Measurements from ENCODE around the gene TCOF1. TPM values are rescaled to one million over a fixed set of nuclear protein-coding genes. Genes with fewer than 3 reads are reported as not detected.

Gene TCOF1
- total RNA-seq, 2 experiments from 2014 or later = 113 to 145 TPM

GRCh38 chr5:150401076-150401375 lies 43.5 kb downstream of the TCOF1 start:
- H3K9me3 Mint-ChIP-seq (ENCODE audit: low read depth) = no peaks in the 10 kb centered on the region
- POLR2A ChIA-PET = no interaction called here
- ATAC-seq (no peak), DNase-seq (no peak)
- H3K36me3 Mint-ChIP-seq (ENCODE audit: low read depth) = peaks cover 39% of the 10 kb centered on the region
- CTCF ChIA-PET = interaction anchor here (1.0 to 2.3 kb wide), 2 partner anchors 35 to 37 kb away, joined by 3 to 7 read pairs; no protein-coding TSS in a partner anchor
- H3K27me3 Mint-ChIP-seq = no peaks in the 10 kb centered on the region
- no peak overlapping the region for H3K4me3 Mint-ChIP-seq
- H3K4me1 Mint-ChIP-seq = no peaks in the 10 kb centered on the region
- no peak overlapping the region for H3K27ac Mint-ChIP-seq
- intact Hi-C loops (cut with DNase I, micrococcal nuclease) = no loop called here

- Mint-ChIP-seq H3K4me1 (no peaks in the 10 kb centered on the region), H3K36me3 (ENCODE audit: low read depth) (peaks cover 41% of the 10 kb centered on the region), H3K4me3 (no peak overlapping the region), H3K27ac (no peak overlapping the region), H3K9me3 (ENCODE audit: low read depth) (no peaks in the 10 kb centered on the region), H3K27me3 (no peaks in the 10 kb centered on the region)
- DNase-seq (no peak), ATAC-seq (no peak)
- intact Hi-C loops (cut with DNase I, micrococcal nuclease) = no loop called here
- POLR2A ChIA-PET = no interaction called here
- CTCF ChIA-PET = interaction anchor here (1.0 to 2.3 kb wide), 2 partner anchors 34 to 36 kb away, joined by 3 to 7 read pairs; no protein-coding TSS in a partner anchor
Observed at GRCh38 chr5:150401376-150402228, 44.1 kb downstream of the TCOF1 start.

GRCh38 chr5:150402229-150402773 lies 44.8 kb downstream of the TCOF1 start:
- POLR2A ChIA-PET = interaction anchor here (0.6 kb wide), 1 partner anchor 8 kb away, joined by 11 read pairs; no protein-coding TSS in a partner anchor

GRCh38 chr5:150402901-150403342 lies 45.4 kb downstream of the TCOF1 start:
- H3K9me3 Mint-ChIP-seq (ENCODE audit: low read depth) = no peaks in the 10 kb centered on the region
- no peak for DNase-seq
- POLR2A ChIA-PET = interaction anchor here (0.6 kb wide), 1 partner anchor 8 kb away, joined by 11 read pairs; no protein-coding TSS in a partner anchor
- H3K27me3 Mint-ChIP-seq = no peaks in the 10 kb centered on the region
- no peak overlapping the region for H3K27ac Mint-ChIP-seq
- H3K4me1 Mint-ChIP-seq = no peaks in the 10 kb centered on the region
- intact Hi-C loops (cut with DNase I, micrococcal nuclease) = no loop called here
- CTCF ChIA-PET = no interaction called here
- ATAC-seq = no peak
- H3K4me3 Mint-ChIP-seq = no peak overlapping the region
- peaks cover 40% of the 10 kb centered on the region for H3K36me3 Mint-ChIP-seq (ENCODE audit: low read depth)

More at GRCh38 chr5:150402229-150402773, 44.8 kb downstream of the TCOF1 start:
- Mint-ChIP-seq H3K27me3 (no peaks in the 10 kb centered on the region), H3K9me3 (ENCODE audit: low read depth) (no peaks in the 10 kb centered on the region), H3K36me3 (ENCODE audit: low read depth) (peaks cover 40% of the 10 kb centered on the region), H3K4me1 (no peaks in the 10 kb centered on the region), H3K4me3 (no peak overlapping the region), H3K27ac (no peak overlapping the region)
- no peak for ATAC-seq
- intact Hi-C loops (cut with DNase I, micrococcal nuclease) = no loop called here
- CTCF ChIA-PET = interaction anchor here (2.3 kb wide), 1 partner anchor 34 kb away, joined by 7 read pairs; no protein-coding TSS in a partner anchor
- DNase-seq = no peak

GRCh38 chr5:150404121-150404520 lies 46.6 kb downstream of the TCOF1 start:
- CTCF ChIA-PET = interaction anchor here (0.7 kb wide), 1 partner anchor 34 kb away, joined by 3 read pairs; no protein-coding TSS in a partner anchor
- intact Hi-C loops (cut with DNase I, micrococcal nuclease) = no loop called here
- H3K4me1 Mint-ChIP-seq = no peaks in the 10 kb centered on the region
- H3K9me3 Mint-ChIP-seq (ENCODE audit: low read depth) = no peaks in the 10 kb centered on the region
- H3K27me3 Mint-ChIP-seq = no peaks in the 10 kb centered on the region
- no peak for ATAC-seq
- POLR2A ChIA-PET = no interaction called here
- DNase-seq = no peak
- no peak overlapping the region for H3K27ac Mint-ChIP-seq
- H3K4me3 Mint-ChIP-seq = no peak overlapping the region
- peaks cover 37% of the 10 kb centered on the region for H3K36me3 Mint-ChIP-seq (ENCODE audit: low read depth)

- no peaks in the 10 kb centered on the region for H3K9me3 Mint-ChIP-seq (ENCODE audit: low read depth)
- ATAC-seq = no peak
- H3K27ac Mint-ChIP-seq = no peak overlapping the region
- ChIA-PET POLR2A (no interaction called here), CTCF (interaction anchor here (0.7 kb wide), 1 partner anchor 46 kb away, joined by 3 read pairs; no protein-coding TSS in a partner anchor)
- H3K4me1 Mint-ChIP-seq = peaks cover under 1% of the 10 kb centered on the region
- peaks cover 36% of the 10 kb centered on the region for H3K36me3 Mint-ChIP-seq (ENCODE audit: low read depth)
- no peaks in the 10 kb centered on the region for H3K27me3 Mint-ChIP-seq
- H3K4me3 Mint-ChIP-seq = no peak overlapping the region
- DNase-seq = no peak
- intact Hi-C loops (cut with DNase I, micrococcal nuclease) = no loop called here
Observed at GRCh38 chr5:150404535-150404934, 47.0 kb downstream of the TCOF1 start.

- ChIA-PET POLR2A (interaction anchor here (1.8 kb wide), 1 partner anchor 31 kb away, joined by 3 read pairs; no protein-coding TSS in a partner anchor), CTCF (interaction anchor here (0.7 kb wide), 1 partner anchor 45 kb away, joined by 3 read pairs; no protein-coding TSS in a partner anchor)
- no peak overlapping the region for H3K27ac Mint-ChIP-seq
- H3K4me1 Mint-ChIP-seq = peaks cover 6% of the 10 kb centered on the region
- H3K36me3 Mint-ChIP-seq (ENCODE audit: low read depth) = peaks cover 34% of the 10 kb centered on the region
- no peak for DNase-seq
- no peak for ATAC-seq
- no peak overlapping the region for H3K4me3 Mint-ChIP-seq
- intact Hi-C loops (cut with DNase I, micrococcal nuclease) = no loop called here
- H3K9me3 Mint-ChIP-seq (ENCODE audit: low read depth) = no peaks in the 10 kb centered on the region
- no peaks in the 10 kb centered on the region for H3K27me3 Mint-ChIP-seq
Observed at GRCh38 chr5:150404941-150405816, 47.7 kb downstream of the TCOF1 start.

GRCh38 chr5:150406103-150406722 lies 48.7 kb downstream of the TCOF1 start:
- no peak overlapping the region for H3K4me3 Mint-ChIP-seq
- intact Hi-C loops (cut with DNase I, micrococcal nuclease) = no loop called here
- no peaks in the 10 kb centered on the region for H3K27me3 Mint-ChIP-seq
- H3K36me3 Mint-ChIP-seq (ENCODE audit: low read depth) = peaks cover 35% of the 10 kb centered on the region
- no peak for ATAC-seq
- CTCF ChIA-PET = interaction anchor here (0.6 to 1.1 kb wide), 2 partner anchors 10 to 30 kb away, joined by 3 to 5 read pairs; no protein-coding TSS in a partner anchor
- POLR2A ChIA-PET = interaction anchor here (1.8 kb wide), 1 partner anchor 30 kb away, joined by 3 read pairs; no protein-coding TSS in a partner anchor
- DNase-seq = no peak
- H3K4me1 Mint-ChIP-seq = peaks cover 17% of the 10 kb centered on the region
- no peak overlapping the region for H3K27ac Mint-ChIP-seq
- H3K9me3 Mint-ChIP-seq (ENCODE audit: low read depth) = no peaks in the 10 kb centered on the region

GRCh38 chr5:150406723-150407095 lies 49.2 kb downstream of the TCOF1 start:
- intact Hi-C loops (cut with DNase I, micrococcal nuclease) = no loop called here

GRCh38 chr5:150407096-150407720 lies 49.7 kb downstream of the TCOF1 start:
- DNase-seq (no peak), ATAC-seq (no peak)
- Mint-ChIP-seq H3K27me3 (no peaks in the 10 kb centered on the region), H3K27ac (no peak overlapping the region), H3K9me3 (ENCODE audit: low read depth) (no peaks in the 10 kb centered on the region), H3K4me1 (peaks cover 22% of the 10 kb centered on the region), H3K36me3 (ENCODE audit: low read depth) (peaks cover 31% of the 10 kb centered on the region), H3K4me3 (no peak overlapping the region)
- CTCF ChIA-PET = interaction anchor here (0.9 kb wide), 1 partner anchor 9 kb away, joined by 4 read pairs; no protein-coding TSS in a partner anchor
- POLR2A ChIA-PET = interaction anchor here (1.8 kb wide), 1 partner anchor 29 kb away, joined by 3 read pairs; no protein-coding TSS in a partner anchor
- intact Hi-C loops (cut with DNase I, micrococcal nuclease) = no loop called here

More at GRCh38 chr5:150406723-150407095, 49.2 kb downstream of the TCOF1 start:
- peaks cover 22% of the 10 kb centered on the region for H3K4me1 Mint-ChIP-seq
- H3K4me3 Mint-ChIP-seq = no peak overlapping the region
- H3K27me3 Mint-ChIP-seq = no peaks in the 10 kb centered on the region
- ChIA-PET CTCF (interaction anchor here (0.9 to 1.1 kb wide), 2 partner anchors 8 to 29 kb away, joined by 3 to 4 read pairs; no protein-coding TSS in a partner anchor), POLR2A (interaction anchor here (1.8 kb wide), 1 partner anchor 29 kb away, joined by 3 read pairs; no protein-coding TSS in a partner anchor)
- DNase-seq (no peak), ATAC-seq (no peak)
- peaks cover 31% of the 10 kb centered on the region for H3K36me3 Mint-ChIP-seq (ENCODE audit: low read depth)
- no peaks in the 10 kb centered on the region for H3K9me3 Mint-ChIP-seq (ENCODE audit: low read depth)
- no peak overlapping the region for H3K27ac Mint-ChIP-seq
